GM12891 (cell line): ENCODE data around the gene FRYL.

Source experiments
- POLR2AphosphoS5 ChIP-seq: IDR thresholded peaks from 2 replicates; pipeline ENCODE4 v1.6.1; 2011; ENCODE audit warnings: low read depth, low read length, control low read depth
- POU2F2 ChIP-seq: IDR thresholded peaks from 2 replicates; pipeline ENCODE4 v1.6.1; 2011; ENCODE audit warnings: low read depth, mild to moderate bottlenecking, control low read depth, low read length, moderate library complexity
- TAF1 ChIP-seq: IDR thresholded peaks from 2 replicates; pipeline ENCODE4 v1.6.1; 2011; ENCODE audit warnings: low read depth, low read length, control low read depth

DNA sequence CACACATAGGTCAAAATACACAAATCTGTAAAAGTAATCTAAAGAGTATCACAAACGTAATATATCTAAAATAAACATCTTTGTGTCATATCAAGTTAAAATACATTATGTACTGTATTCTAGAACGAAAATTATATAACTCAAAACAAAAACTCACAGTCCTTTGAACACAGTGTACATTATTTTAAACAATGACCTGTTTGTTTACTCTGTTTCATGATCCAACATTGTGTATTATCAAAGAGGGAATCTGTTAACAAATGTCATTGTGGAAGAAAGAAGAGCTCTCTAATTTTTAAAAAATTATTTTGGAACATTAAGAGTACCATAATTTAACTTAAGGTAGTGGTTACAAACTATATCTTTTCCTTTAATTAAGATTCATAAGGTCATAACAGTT is 144.1 kb downstream of the FRYL start:
- TF ChIP-seq POLR2AphosphoS5: no peak
- TF ChIP-seq POU2F2: no peak
- no peak for TF ChIP-seq TAF1
